ENCODE results near the gene NUP210.

NUP210 gene

GRCh38 chr3:13282358-13282985 lies 137.7 kb downstream of the NUP210 start:
- H3K4me3 ChIP-seq (ENCODE audit: low read depth, low read length), result no peak overlapping the region
- DNase-seq (ENCODE audit: low read depth), result no peak
- TF ChIP-seq CTCF (IDR thresholded peaks at IDR 0.05; ENCODE audit: insufficient read depth, low read depth, low read length, missing control alignments), result no peak

- no peak for TF ChIP-seq CTCF (IDR thresholded peaks at IDR 0.05; ENCODE audit: insufficient read depth, low read depth, low read length, missing control alignments)
- DNase-seq (ENCODE audit: low read depth), result no peak
- H3K4me3 ChIP-seq (ENCODE audit: low read depth, low read length), result no peak overlapping the region
Measured at GRCh38 chr3:13281507-13282357, 138.4 kb downstream of the NUP210 start.

- no peak for TF ChIP-seq CTCF (IDR thresholded peaks at IDR 0.05; ENCODE audit: insufficient read depth, low read depth, low read length, missing control alignments)
- no peak overlapping the region for H3K4me3 ChIP-seq (ENCODE audit: low read depth, low read length)
- no peak for DNase-seq (ENCODE audit: low read depth)
Measured at GRCh38 chr3:13280811-13281506, 139.2 kb downstream of the NUP210 start.

- no peak for TF ChIP-seq CTCF (IDR thresholded peaks at IDR 0.05; ENCODE audit: insufficient read depth, low read depth, low read length, missing control alignments)
- no peak overlapping the region for H3K4me3 ChIP-seq (ENCODE audit: low read depth, low read length)
- DNase-seq (ENCODE audit: low read depth), result no peak
Measured at GRCh38 chr3:13280122-13280790, 139.9 kb downstream of the NUP210 start.

GRCh38 chr3:13279532-13279910 lies 140.6 kb downstream of the NUP210 start:
- TF ChIP-seq CTCF (IDR thresholded peaks at IDR 0.05; ENCODE audit: insufficient read depth, low read depth, low read length, missing control alignments), result no peak
- no peak overlapping the region for H3K4me3 ChIP-seq (ENCODE audit: low read depth, low read length)
- DNase-seq (ENCODE audit: low read depth), result no peak

- no peak for DNase-seq (ENCODE audit: low read depth)
- H3K4me3 ChIP-seq (ENCODE audit: low read depth, low read length), result no peak overlapping the region
- TF ChIP-seq CTCF (IDR thresholded peaks at IDR 0.05; ENCODE audit: insufficient read depth, low read depth, low read length, missing control alignments), result no peak
Measured at GRCh38 chr3:13278783-13279531, 141.2 kb downstream of the NUP210 start.

All from GM12865 (cell line).